ENCODE data around the gene DUOXA1.
"Not testable (repeated sequence)": the region's sequence is repeated elsewhere in the genome, so short reads cannot be mapped to it uniquely, and the experiment has no call there.

DUOXA1 gene

DNA sequence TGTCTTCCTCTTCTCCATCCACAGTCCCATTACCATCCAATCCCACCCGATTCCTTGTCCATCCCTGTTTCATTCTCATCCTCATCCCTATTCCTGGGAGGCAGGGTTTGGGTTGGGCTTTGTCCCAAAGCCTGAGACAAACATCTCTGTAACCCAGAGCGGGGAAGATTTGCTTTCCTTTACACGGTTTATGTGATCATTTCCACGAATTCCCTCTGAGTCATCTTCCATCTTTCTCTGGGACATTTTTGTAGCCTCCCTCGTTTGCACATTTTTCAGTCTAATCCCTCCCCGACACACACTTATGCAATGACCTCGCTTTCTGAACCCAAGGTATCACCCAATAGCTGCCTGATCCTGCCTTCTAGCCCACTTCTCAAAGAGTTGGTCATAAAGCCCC, 38.5 kb downstream of the DUOXA1 start:
- no peak for DNase-seq

GRCh38 chr15:45089712-45090373, 39.8 kb downstream of the DUOXA1 start:
- no peak for DNase-seq
- no peak for TF ChIP-seq GATA1 (IDR thresholded peaks at IDR 0.05; ENCODE audit: low read depth, low read length)
- TF ChIP-seq POLR2A (IDR thresholded peaks at IDR 0.05; ENCODE audit: low read length), result no peak

More for the DNA sequence above, 38.5 kb downstream of the DUOXA1 start:
- TF ChIP-seq POLR2A (IDR thresholded peaks at IDR 0.05; ENCODE audit: low read length) (no peak), GATA1 (IDR thresholded peaks at IDR 0.05; ENCODE audit: low read depth, low read length) (no peak)

- no peak for DNase-seq
- no peak for TF ChIP-seq POLR2A (IDR thresholded peaks at IDR 0.05; ENCODE audit: low read length)
Observed at GRCh38 chr15:45088801-45089711, 40.6 kb downstream of the DUOXA1 start.

DNA sequence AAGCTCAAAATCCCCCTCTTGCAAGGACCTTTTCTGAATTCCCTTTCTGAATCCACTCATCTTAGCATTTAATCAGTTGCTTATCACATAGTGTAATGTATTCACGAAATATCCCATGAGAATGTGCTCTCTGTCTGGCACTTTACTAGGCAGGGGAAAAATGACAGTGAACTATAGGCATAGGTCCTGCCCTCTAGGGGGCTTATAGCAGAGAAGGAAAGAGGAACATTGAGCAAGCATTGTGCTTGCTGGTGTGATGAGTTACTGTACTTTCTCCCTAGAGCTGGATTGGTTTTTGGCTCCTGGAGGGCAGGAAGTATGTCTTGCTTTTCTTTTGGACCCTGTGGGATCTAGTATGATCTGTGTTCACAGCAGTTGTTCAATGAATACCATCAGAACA, 42.2 kb downstream of the DUOXA1 start:
- TF ChIP-seq POLR2A (IDR thresholded peaks at IDR 0.05; ENCODE audit: low read length), result no peak
- TF ChIP-seq GATA1 (IDR thresholded peaks at IDR 0.05; ENCODE audit: low read depth, low read length), result no peak
- no peak for DNase-seq

GRCh38 chr15:45084163-45084562, 45.5 kb downstream of the DUOXA1 start:
- TF ChIP-seq GATA1 (IDR thresholded peaks at IDR 0.05; ENCODE audit: low read depth, low read length) (no peak), POLR2A (IDR thresholded peaks at IDR 0.05; ENCODE audit: low read length) (no peak)
- no peak for DNase-seq

- TF ChIP-seq GATA1 (IDR thresholded peaks at IDR 0.05; ENCODE audit: low read depth, low read length) (no peak), POLR2A (IDR thresholded peaks at IDR 0.05; ENCODE audit: low read length) (no peak)
- no peak for DNase-seq
Observed at GRCh38 chr15:45083223-45083622, 46.5 kb downstream of the DUOXA1 start.

DNA sequence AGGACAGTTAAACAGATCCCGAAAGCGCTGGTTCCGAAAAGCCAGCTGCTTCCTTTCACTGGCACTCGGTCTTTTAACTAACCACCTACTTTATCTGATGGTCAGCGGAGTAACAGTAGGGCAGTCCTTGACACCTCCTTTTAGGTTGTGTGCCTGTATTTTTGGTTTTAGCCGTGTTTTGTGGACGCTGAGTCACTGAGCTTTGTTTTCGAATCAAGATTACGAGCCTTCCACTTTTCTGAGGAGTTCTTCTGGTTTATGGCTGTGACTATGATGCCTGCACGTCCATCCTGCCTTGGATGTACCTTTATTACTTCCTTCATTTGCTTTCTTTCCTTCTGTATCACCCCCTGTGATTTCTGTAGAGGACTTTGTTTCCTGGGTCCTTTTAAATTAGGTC, 47.3 kb downstream of the DUOXA1 start:
- not testable (repeated sequence) for DNase-seq

- not testable (repeated sequence) for DNase-seq
Observed at GRCh38 chr15:45080593-45080992, 49.1 kb downstream of the DUOXA1 start.

- not testable (repeated sequence) for DNase-seq
Observed at GRCh38 chr15:45079628-45080246, 49.9 kb downstream of the DUOXA1 start.

DNA sequence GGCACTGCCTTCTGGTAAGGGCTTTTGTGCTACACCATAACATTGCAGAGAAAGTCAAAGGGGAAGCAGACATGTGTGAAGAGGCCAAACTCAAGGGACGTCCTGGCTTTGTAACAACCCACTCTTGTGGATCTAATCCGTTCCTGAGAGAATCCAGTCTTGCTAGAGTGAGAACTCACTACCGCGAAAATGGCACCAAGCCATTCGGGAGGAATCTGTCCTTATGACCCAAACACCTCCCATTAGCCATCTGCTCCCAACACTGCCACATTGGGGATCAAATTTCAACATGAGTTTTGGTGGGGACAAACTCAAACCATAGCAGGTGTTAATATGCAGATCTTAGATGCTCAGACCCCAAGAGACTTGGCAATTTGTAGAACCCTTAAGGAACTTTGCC, 50.5 kb downstream of the DUOXA1 start:
- DNase-seq, result not testable (repeated sequence)

DNA sequence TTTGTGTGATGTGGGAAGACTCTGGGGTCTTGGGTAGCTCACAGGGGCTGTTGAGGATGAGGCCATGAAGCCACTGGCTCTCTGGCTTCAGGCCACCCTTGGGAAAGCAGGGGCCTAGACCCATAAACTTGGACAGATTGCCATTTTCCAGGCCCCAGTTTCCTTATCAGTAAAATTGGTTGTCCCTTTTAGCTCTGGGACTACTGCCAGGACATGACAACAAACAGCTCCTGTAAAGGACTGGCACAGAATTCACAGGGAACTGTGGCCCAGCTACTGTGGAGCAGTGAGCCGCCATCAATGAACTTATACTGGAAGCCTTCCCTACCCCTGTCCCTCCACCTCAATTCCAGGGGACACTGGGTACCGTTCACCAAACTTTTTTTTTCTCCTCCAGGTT, 52.3 kb downstream of the DUOXA1 start:
- peak in 1 of 2 experiments; percentile 15 for DNase-seq

- DNase-seq, result not testable (repeated sequence)
Observed at GRCh38 chr15:45075440-45076320, 54.0 kb downstream of the DUOXA1 start.

DNA sequence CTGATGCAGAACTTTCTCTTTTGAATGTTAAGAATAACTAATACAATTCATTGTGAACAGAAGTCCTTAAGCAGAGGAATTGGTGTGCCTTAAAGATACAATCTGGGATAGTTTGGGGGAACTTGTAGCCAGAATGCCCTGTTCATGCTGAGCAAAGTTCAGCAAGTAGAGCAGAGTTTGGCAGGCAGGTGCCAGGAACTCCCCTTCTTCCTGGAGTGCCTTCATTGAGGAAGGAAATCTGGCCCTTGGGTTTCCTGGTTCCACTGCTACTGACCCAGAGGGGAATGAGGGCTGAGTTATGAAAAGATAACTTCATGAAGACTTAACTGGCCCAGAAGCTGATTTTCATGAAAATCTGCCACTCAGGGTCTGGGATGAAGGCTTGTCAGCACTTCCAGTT, 56.1 kb downstream of the DUOXA1 start:
- not testable (repeated sequence) for DNase-seq

- not testable (repeated sequence) for DNase-seq
Observed at GRCh38 chr15:45069942-45070360, 59.7 kb downstream of the DUOXA1 start.
